K562 (cell line): ENCODE data around the gene SEC22A. TPM values are rescaled to one million over a fixed set of nuclear protein-coding genes. Genes with fewer than 3 reads are reported as not detected.

Source experiments
- ATAC-seq: fragments of 200-7000 bp; cut with Tn5 transposase; 3 replicates; pipeline ENCODE4 v1.9.1; 2020; ENCODE audit warnings: moderate library complexity
- BruUV-seq: library from RNA; stranded (reverse); fragments of 400-500 nt; replicated peaks from 2 replicates; lab custom pipeline; 2021; lab: Mats Ljungman, UMichigan
- CTCF ChIA-PET: fragments of 300-600 bp; formaldehyde crosslinking; extraction: SDS; loops from one replicate; lab custom pipeline; 2021; ENCODE audit warnings: low intra/inter-chr PET ratio; lab: Yijun Ruan, JAX
- POLR2A ChIA-PET: fragments of 300-600, 350-650 bp; sonication (Branson Sonifier 250); formaldehyde crosslinking; extraction: SDS; loops from one replicate; lab custom pipeline; 2021; ENCODE audit warnings: antibody characterized with exemption, inconsistent platforms; lab: Yijun Ruan, JAX
- DNase-seq, 4 experiments: peaks; one replicate each; pipeline versions ENCODE4 v3.0.0 to v3.0.0-alpha.2; 2011 to 2018; ENCODE audit warnings: low spot score in 3 of 4, mixed read lengths in 3 of 4; ENCODE audit errors: extremely low read depth in 1 of 4
- FAIRE-seq: peaks from 2 replicates; lab custom pipeline; 2011; peaks lifted over from hg19 to GRCh38; lab: Jason Lieb, UNC
- H2AFZ ChIP-seq: 2 replicates; pipeline ENCODE4 v1.6.0; 2011; ENCODE audit warnings: low read depth, low read length, control low read depth, inconsistent platforms
- H3K27ac ChIP-seq: fragments of 200-600 bp; 3 replicates; pipeline ENCODE4 v1.8.0; 2011; ENCODE audit warnings: low read depth, mild to moderate bottlenecking, control low read depth, inconsistent platforms, low read length, moderate library complexity, mixed read lengths; ENCODE audit errors: extremely low read depth
- H3K27me3 ChIP-seq, 2 experiments: fragments of 300-600 bp in 1 of 2; 2 replicates in 1 of 2; 3 replicates in 1 of 2; pipeline versions ENCODE4 v1.6.0 to v1.8.0; 2011; ENCODE audit warnings: inconsistent platforms in 2 of 2, low read length in 2 of 2, mild to moderate bottlenecking in 1 of 2, mixed read lengths in 1 of 2, moderate library complexity in 1 of 2; ENCODE audit not compliant: control insufficient read depth in 2 of 2, insufficient read depth in 2 of 2
- H3K36me3 ChIP-seq: fragments of 300-600 bp; 3 replicates; pipeline ENCODE4 v1.8.0; 2011; ENCODE audit warnings: mild to moderate bottlenecking, low read length, inconsistent platforms; ENCODE audit not compliant: control insufficient read depth, insufficient read depth
- H3K4me1 ChIP-seq, 2 experiments: fragments of 200-600 bp in 1 of 2; replicated peaks in 1 of 2; 2 replicates in 1 of 2; 3 replicates in 1 of 2; pipeline versions ENCODE4 v1.5.1 to v1.8.0; 2011; ENCODE audit warnings: inconsistent platforms in 2 of 2, low read length in 2 of 2, mild to moderate bottlenecking in 1 of 2, mixed read lengths in 1 of 2, moderate library complexity in 1 of 2; ENCODE audit not compliant: control insufficient read depth in 2 of 2, insufficient read depth in 2 of 2
- H3K4me2 ChIP-seq: 2 replicates; pipeline ENCODE4 v1.6.1; 2011; ENCODE audit warnings: low read length, control low read depth, inconsistent platforms, mixed read lengths; ENCODE audit not compliant: insufficient read depth
- H3K4me3 ChIP-seq: fragments of 200-600 bp; sonication (generic), shearing (Covaris generic); 2 replicates; pipeline ENCODE4 v1.5.1; 2016; ENCODE audit warnings: control low read depth, inconsistent platforms
- H3K79me2 ChIP-seq: fragments of 200-600 bp; 3 replicates; pipeline ENCODE4 v1.8.0; 2011; ENCODE audit warnings: low read length, inconsistent platforms; ENCODE audit not compliant: control insufficient read depth, insufficient read depth
- H3K9ac ChIP-seq, 2 experiments: 2 replicates each; pipeline versions ENCODE4 v1.6.0 to v1.6.1; 2011; ENCODE audit warnings: low read depth in 2 of 2, low read length in 2 of 2, control low read depth in 1 of 2, inconsistent platforms in 1 of 2, mild to moderate bottlenecking in 1 of 2, mixed read lengths in 1 of 2; ENCODE audit not compliant: insufficient read depth in 1 of 2
- H3K9me1 ChIP-seq: one replicate; pipeline ENCODE4 v1.6.0; 2011; ENCODE audit warnings: inconsistent platforms, mild to moderate bottlenecking, low read length, moderate library complexity; ENCODE audit not compliant: control insufficient read depth, insufficient read depth
- H3K9me3 ChIP-seq: replicated peaks from 2 replicates; pipeline ENCODE4 v1.5.1; 2011; ENCODE audit warnings: low read depth, low read length, inconsistent platforms; ENCODE audit not compliant: control insufficient read depth, insufficient read depth
- H4K20me1 ChIP-seq: replicated peaks from 2 replicates; pipeline ENCODE4 v1.6.1; 2011; ENCODE audit warnings: low read length, inconsistent platforms, mixed read lengths; ENCODE audit not compliant: control insufficient read depth, insufficient read depth
- CHAMP1 ChIP-seq: fragments of 450-650 bp; IDR thresholded peaks from 2 replicates; pipeline ENCODE4 v1.6.1; 2016; ENCODE audit warnings: mild to moderate bottlenecking
- CHD2 ChIP-seq: IDR thresholded peaks from 2 replicates; pipeline ENCODE4 v1.6.1; 2011; ENCODE audit warnings: low read depth, low read length
- EP300 ChIP-seq: IDR thresholded peaks from 2 replicates; pipeline ENCODE4 v1.6.1; 2012; ENCODE audit warnings: low read length, improper control_type of control experiment
- EWSR1 ChIP-seq: fragments of 450-650 bp; IDR thresholded peaks from 2 replicates; pipeline ENCODE4 v1.6.1; 2018; ENCODE audit warnings: borderline replicate concordance, mild to moderate bottlenecking, low read depth, moderate library complexity; ENCODE audit not compliant: partially characterized antibody
- HDAC6 ChIP-seq: IDR thresholded peaks from 2 replicates; pipeline ENCODE4 v1.6.1; 2012; ENCODE audit warnings: low read depth, mild to moderate bottlenecking, control low read depth, inconsistent platforms, low read length, moderate library complexity
- MCM3 ChIP-seq: fragments of 450-650 bp; IDR thresholded peaks from 2 replicates; pipeline ENCODE4 v1.6.1; 2016
- POLR3A ChIP-seq: IDR thresholded peaks from 2 replicates; pipeline ENCODE4 v1.6.1; 2011; ENCODE audit warnings: borderline replicate concordance, mild to moderate bottlenecking, moderate library complexity; ENCODE audit not compliant: insufficient read length, insufficient read depth; ENCODE audit errors: extremely low read depth
- POLR3G ChIP-seq: IDR thresholded peaks from 2 replicates; pipeline ENCODE4 v1.6.1; 2011; ENCODE audit not compliant: insufficient read length, insufficient replicate concordance; ENCODE audit errors: extremely low read depth
- RBM39 ChIP-seq: fragments of 200-400 bp; formaldehyde crosslinking; optimal IDR thresholded peaks from 2 replicates; pipeline ENCODE3; 2018; ENCODE audit warnings: low read depth, low read length
- TAF1 ChIP-seq: IDR thresholded peaks from 2 replicates; pipeline ENCODE4 v1.6.1; 2011; ENCODE audit warnings: mild to moderate bottlenecking, low read length, moderate library complexity; ENCODE audit not compliant: insufficient read depth, control insufficient read depth, severe bottlenecking; ENCODE audit errors: extremely low read depth
- THRA ChIP-seq: fragments of 450-650 bp; IDR thresholded peaks from 2 replicates; pipeline ENCODE4 v1.6.1; 2017; ENCODE audit warnings: mild to moderate bottlenecking, moderate library complexity
- USF1 ChIP-seq: sonication (generic); formaldehyde crosslinking; IDR thresholded peaks from 2 replicates; pipeline ENCODE4 v1.9.0; 2022; ENCODE audit warnings: mild to moderate bottlenecking, missing genetic modification reagents
- ZFX ChIP-seq: sonication (generic); formaldehyde crosslinking; IDR thresholded peaks from 2 replicates; pipeline ENCODE4 v1.8.0; 2022; ENCODE audit warnings: mild to moderate bottlenecking, missing genetic modification reagents, moderate library complexity
- ZKSCAN8 ChIP-seq: fragments of 200-800 bp; sonication (Bioruptor generic); IDR thresholded peaks from 2 replicates; pipeline ENCODE4 v1.6.1; 2016; ENCODE audit warnings: missing genetic modification characterization, missing compliant biosample characterization
- ZNF586 ChIP-seq: fragments of 450-650 bp; formaldehyde crosslinking; conservative IDR thresholded peaks from 2 replicates; pipeline ENCODE4 v1.4.0; 2020; ENCODE audit warnings: mild to moderate bottlenecking, moderate library complexity
- ZNF644 ChIP-seq: fragments of 200-800 bp; sonication (Bioruptor generic); IDR thresholded peaks from 2 replicates; pipeline ENCODE4 v1.6.1; 2016; ENCODE audit warnings: low read depth, missing genetic modification characterization, missing compliant biosample characterization
- WGBS: fragments of 100-300 bp; shearing (Covaris generic); methylation state at CpG from one replicate; pipeline ENCODE4 v1.1.6; 2016; ENCODE audit warnings: low coverage, mixed read lengths; ENCODE audit not compliant: insufficient coverage; ENCODE audit errors: missing lambda C conversion rate; 5-methylcytosine and 5-hydroxymethylcytosine counted together
- in situ Hi-C: fragments of 300-500 bp; cut with MboI; formaldehyde crosslinking; loops from 4 replicates; pipeline ENCODE4 v1.15.0; 2018; ENCODE audit warnings: inconsistent platforms, mixed read lengths
- intact Hi-C: fragments of 100-400 bp; cut with micrococcal nuclease; formaldehyde crosslinking; loops from 2 replicates; pipeline ENCODE4 v1.14.2; 2022
- polyA plus RNA-seq, 8 experiments: library from polyadenylated mRNA; depleted of rRNA in 4 of 8; stranded (reverse) in 5 of 8; unstranded in 3 of 8; fragments of >200 nt; fragmentation: Nextera tagmentation in 2 of 8; fragmentation: Illumina TruSeq in 1 of 8; extraction: Ambion mirVana in 2 of 8; extraction: Trizol in 1 of 8; gene quantifications; 2 replicates each; pipeline versions ENCODE4 v1.2.1 to v1.2.3, GENCODE V29; 2011 to 2014; ENCODE audit warnings: inconsistent platforms in 1 of 8, missing spikeins in 1 of 8
- total RNA-seq, 7 experiments: library from RNA; depleted of rRNA in 6 of 7; stranded (reverse); fragments of >200 nt in 6 of 7; fragmentation: Illumina TruSeq in 2 of 7; extraction: Trizol in 2 of 7; gene quantifications; 2 replicates each; pipeline versions ENCODE4 v1.2.1 to v1.2.3, GENCODE V29; 2011 to 2021; ENCODE audit warnings: low replicate concordance in 1 of 7

Gene SEC22A
- total and polyA plus RNA-seq, 9 of the 15 experiments (the other 6 are each of a cell fraction or from before 2014, with no cell fraction given) = 7.9 to 44.5 (median 20.5) TPM

- Histone ChIP-seq H3K9me1 (no peaks in the 10 kb centered on the region), H2AFZ (no peak overlapping the region), H3K4me3 (no peak overlapping the region), H3K27ac (no peak overlapping the region), H4K20me1 (no peaks in the 10 kb centered on the region), H3K36me3 (no peaks in the 10 kb centered on the region), H3K4me1 (no peaks in the 10 kb centered on the region; a peak in 2 of 5 replicates), H3K9ac (no peak overlapping the region), H3K27me3 (no peaks in the 10 kb centered on the region), H3K79me2 (no peaks in the 10 kb centered on the region), H3K4me2 (no peak overlapping the region), H3K9me3 (no peaks in the 10 kb centered on the region)
- DNase-seq (no peak), FAIRE-seq (no peak), ATAC-seq (no peak)
- intact Hi-C loops = no loop called here
- WGBS = 51% methylated on average over 5 of the region's 5 CpGs
- BruUV-seq = no TSS peak
- ChIA-PET POLR2A (no interaction called here), CTCF (no interaction called here)
- in situ Hi-C loops = no loop called here
- no peak for TF ChIP-seq HDAC6
- no peak for TF ChIP-seq ZFX (CRISPR knock-in tag)
- no peak for TF ChIP-seq ZNF644 (tag)
- no peak for TF ChIP-seq CHAMP1
- no peak for TF ChIP-seq TAF1
- no peak for TF ChIP-seq ZKSCAN8 (CRISPR knock-in tag)
- no peak for TF ChIP-seq POLR3G
- TF ChIP-seq EWSR1 = no peak
- no peak for TF ChIP-seq EP300
- TF ChIP-seq USF1 (CRISPR knock-in tag) = no peak
- no peak for TF ChIP-seq RBM39
- TF ChIP-seq POLR3A = no peak
- no peak for TF ChIP-seq THRA
- no peak for TF ChIP-seq CHD2
- TF ChIP-seq ZNF586 (CRISPR knock-in tag) = no peak
- TF ChIP-seq MCM3 = no peak
Measured at GRCh38 chr3:123193448-123194101, 8.2 kb upstream of the SEC22A start.
